B cell (primary cell): ENCODE data around the gene PIAS2.

Experiments
- CTCF ChIP-seq: fragments of 200-600 bp; IDR thresholded peaks from one replicate; pipeline ENCODE4 v1.8.0; 2022; ENCODE audit warnings: antibody characterized with exemption, mild to moderate bottlenecking
- EZH2 ChIP-seq: IDR thresholded peaks from 2 replicates; pipeline ENCODE4 v1.6.1; 2012; ENCODE audit warnings: borderline replicate concordance, low read depth, mild to moderate bottlenecking, moderate library complexity, low read length; ENCODE audit not compliant: insufficient read depth, poor library complexity, severe bottlenecking

DNA sequence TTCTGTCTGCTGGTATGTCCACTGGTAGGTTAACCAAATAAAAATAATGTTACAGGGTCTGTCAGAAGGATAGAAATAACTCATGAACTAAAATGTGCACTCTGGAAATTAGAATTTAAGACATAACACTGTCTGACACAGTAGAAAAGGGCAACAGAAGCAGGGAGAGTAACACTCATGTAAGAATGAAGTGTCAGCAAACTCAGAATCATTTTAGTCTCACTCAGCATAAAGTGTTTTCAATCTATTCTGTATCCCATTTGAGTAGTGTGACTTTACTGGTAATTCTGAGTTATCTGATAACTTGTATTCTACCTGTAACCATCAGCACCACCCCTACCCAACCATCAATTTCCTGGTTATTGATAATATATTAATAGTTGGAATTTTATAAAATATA is 68.3 kb downstream of the PIAS2 start:
- TF ChIP-seq CTCF: no peak
- no peak for TF ChIP-seq EZH2
